HCT116 (cell line): Measurements from ENCODE around the gene SSX2IP. TPM values are rescaled to one million over a fixed set of nuclear protein-coding genes. Genes with fewer than 3 reads are reported as not detected.

Experiments used
- ATAC-seq: fragments of 200-7000 bp; cut with Tn5 transposase; 2 replicates; pipeline ENCODE4 v1.9.1; 2020; ENCODE audit warnings: mild to moderate bottlenecking, moderate library complexity
- BruUV-seq: library from RNA; stranded (reverse); fragments of 400-500 nt; replicated peaks from 2 replicates; lab custom pipeline; 2021; lab: Mats Ljungman, UMichigan
- CTCF ChIA-PET: fragments of 300-600 bp; sonication (Branson Sonifier 250); formaldehyde crosslinking; loops from one replicate; lab custom pipeline; 2021; ENCODE audit warnings: antibody characterized with exemption; lab: Charles Lee
- POLR2A ChIA-PET: fragments of 300-600, 350-600 bp; sonication (Branson Sonifier 250); formaldehyde crosslinking; loops from one replicate; lab custom pipeline; 2021; ENCODE audit warnings: antibody characterized with exemption; lab: Charles Lee
- RAD21 ChIA-PET, 2 experiments: fragments of 300-600 bp; sonication (Branson Sonifier 250); formaldehyde crosslinking; loops; one replicate each; lab custom pipeline; 2023; ENCODE audit warnings: low total read pairs in 2 of 2; ENCODE audit not compliant: uncharacterized antibody in 2 of 2, unreplicated experiment in 2 of 2, low non-redundant PET in 1 of 2; lab: Charles Lee
- DNase-seq: peaks from one replicate; pipeline ENCODE4 v3.0.0-alpha.2; 2010; ENCODE audit warnings: low read depth, low spot score
- H2AFZ ChIP-seq: fragments of 200-600 bp; shearing (Covaris generic), sonication (generic); 2 replicates; pipeline ENCODE4 v1.6.1; 2017; ENCODE audit warnings: low read depth, mixed run types, mixed read lengths, antibody characterized with exemption, low read length; ENCODE audit not compliant: poor library complexity, severe bottlenecking
- H3K27ac ChIP-seq: 2 replicates; pipeline ENCODE4 v1.5.1; 2012; ENCODE audit warnings: low read depth, low read length
- H3K27me3 ChIP-seq: fragments of 200-600 bp; sonication (generic); 2 replicates; pipeline ENCODE4 v1.6.1; 2016; ENCODE audit warnings: mixed run types, low read length, mixed read lengths; ENCODE audit not compliant: insufficient read depth
- H3K36me3 ChIP-seq, 2 experiments: fragments of 200-500 bp in 1 of 2; fragments of 200-600 bp in 1 of 2; sonication (Bioruptor generic) in 1 of 2; sonication (generic) in 1 of 2; 2 replicates each; pipeline versions ENCODE4 v1.5.1 to v1.6.1; 2014 to 2016; ENCODE audit warnings: low read length in 2 of 2, inconsistent platforms in 1 of 2, mixed read lengths in 1 of 2, mixed run types in 1 of 2; ENCODE audit not compliant: insufficient read depth in 2 of 2, control insufficient read depth in 1 of 2
- H3K4me1 ChIP-seq, 2 experiments: fragments of 200-600 bp in 1 of 2; sonication (generic) in 1 of 2; 2 replicates each; pipeline versions ENCODE4 v1.5.1 to v1.6.1; 2012 to 2017; ENCODE audit warnings: low read length in 2 of 2, inconsistent platforms in 1 of 2, mild to moderate bottlenecking in 1 of 2, mixed read lengths in 1 of 2, mixed run types in 1 of 2, moderate library complexity in 1 of 2; ENCODE audit not compliant: insufficient read depth in 2 of 2, control insufficient read depth in 1 of 2
- H3K4me2 ChIP-seq: fragments of 200-600 bp; sonication (generic); 2 replicates; pipeline ENCODE4 v1.6.1; 2017; ENCODE audit warnings: mixed run types, low read length, mixed read lengths
- H3K4me3 ChIP-seq, 2 experiments: fragments of 200-600 bp in 1 of 2; sonication (generic) in 1 of 2; replicated peaks in 1 of 2; 2 replicates each; pipeline ENCODE4 v1.5.1; 2011 to 2016; ENCODE audit warnings: low read length in 2 of 2, control low read depth in 1 of 2, low read depth in 1 of 2, mild to moderate bottlenecking in 1 of 2, mixed read lengths in 1 of 2, mixed run types in 1 of 2
- H3K79me2 ChIP-seq: fragments of 200-600 bp; sonication (generic); 2 replicates; pipeline ENCODE4 v1.6.1; 2017; ENCODE audit warnings: mild to moderate bottlenecking, mixed run types, low read length, moderate library complexity, mixed read lengths; ENCODE audit not compliant: insufficient read depth
- H3K9ac ChIP-seq: fragments of 200-600 bp; sonication (generic); 2 replicates; pipeline ENCODE4 v1.6.1; 2016; ENCODE audit warnings: low read length, mixed read lengths
- H3K9me2 ChIP-seq: fragments of 200-600 bp; sonication (generic), shearing (Covaris generic); 2 replicates; pipeline ENCODE4 v1.6.1; 2017; ENCODE audit warnings: mixed run types, mild to moderate bottlenecking, moderate library complexity; ENCODE audit not compliant: insufficient read depth
- H3K9me3 ChIP-seq, 2 experiments: fragments of 200-500 bp in 1 of 2; fragments of 200-600 bp in 1 of 2; sonication (Bioruptor generic) in 1 of 2; sonication (generic) in 1 of 2; 2 replicates each; pipeline ENCODE4 v1.6.1; 2014 to 2017; ENCODE audit warnings: low read length in 2 of 2, mixed read lengths in 2 of 2, inconsistent platforms in 1 of 2, low read depth in 1 of 2, mild to moderate bottlenecking in 1 of 2, mixed run types in 1 of 2, moderate library complexity in 1 of 2; ENCODE audit not compliant: control insufficient read depth in 1 of 2, insufficient read depth in 1 of 2
- H4K20me1 ChIP-seq: fragments of 200-600 bp; sonication (generic), shearing (Covaris generic); 2 replicates; pipeline ENCODE4 v1.6.1; 2017; ENCODE audit warnings: mixed run types, mild to moderate bottlenecking, moderate library complexity; ENCODE audit not compliant: insufficient read depth
- ATF3 ChIP-seq: IDR thresholded peaks from 2 replicates; pipeline ENCODE4 v1.6.1; 2012
- CBX3 ChIP-seq: IDR thresholded peaks from 2 replicates; pipeline ENCODE4 v1.6.1; 2012; ENCODE audit warnings: low read depth
- CTCF ChIP-seq, 3 experiments: fragments of 200-600 bp in 1 of 3; sonication (generic) in 1 of 3; IDR thresholded peaks in 2 of 3; conservative IDR thresholded peaks in 1 of 3; 2 replicates each; pipeline ENCODE4 v1.5.1; 2012 to 2017; ENCODE audit warnings: low read depth in 2 of 3, low read length in 2 of 3, antibody characterized with exemption in 1 of 3, borderline replicate concordance in 1 of 3, control low read depth in 1 of 3, mild to moderate bottlenecking in 1 of 3, mixed read lengths in 1 of 3, mixed run types in 1 of 3, moderate library complexity in 1 of 3; ENCODE audit not compliant: insufficient read depth in 1 of 3
- EGR1 ChIP-seq: IDR thresholded peaks from 2 replicates; pipeline ENCODE4 v1.6.1; 2012; ENCODE audit warnings: low read depth
- EZH2phosphoT487 ChIP-seq: fragments of 200-600 bp; IDR thresholded peaks from 2 replicates; pipeline ENCODE4 v1.6.1; 2018; ENCODE audit warnings: antibody characterized with exemption, borderline replicate concordance
- FOSL1 ChIP-seq: IDR thresholded peaks from 2 replicates; pipeline ENCODE4 v1.6.1; 2012; ENCODE audit warnings: low read depth
- JUND ChIP-seq: IDR thresholded peaks from 2 replicates; pipeline ENCODE4 v1.6.1; 2012
- POLR2AphosphoS5 ChIP-seq: IDR thresholded peaks from 2 replicates; pipeline ENCODE4 v1.6.1; 2011; ENCODE audit warnings: mild to moderate bottlenecking, low read depth, low read length, moderate library complexity
- RAD21 ChIP-seq: IDR thresholded peaks from 2 replicates; pipeline ENCODE4 v1.6.1; 2012; ENCODE audit warnings: low read depth, mild to moderate bottlenecking
- REST ChIP-seq: IDR thresholded peaks from 2 replicates; pipeline ENCODE4 v1.6.1; 2012; ENCODE audit warnings: low read depth
- SIN3A ChIP-seq: IDR thresholded peaks from 2 replicates; pipeline ENCODE4 v1.6.1; 2012; ENCODE audit warnings: low read depth
- SP1 ChIP-seq: IDR thresholded peaks from 2 replicates; pipeline ENCODE4 v1.6.1; 2012; ENCODE audit warnings: low read depth
- SRF ChIP-seq: IDR thresholded peaks from 2 replicates; pipeline ENCODE4 v1.6.1; 2012; ENCODE audit warnings: low read depth
- TCF7L2 ChIP-seq: IDR thresholded peaks from 2 replicates; pipeline ENCODE4 v1.7.0; 2011; ENCODE audit warnings: borderline replicate concordance, inconsistent platforms; ENCODE audit not compliant: insufficient read depth, insufficient read length; ENCODE audit errors: extremely low read depth
- ZBTB33 ChIP-seq: IDR thresholded peaks from 2 replicates; pipeline ENCODE4 v1.6.1; 2011; ENCODE audit warnings: mild to moderate bottlenecking, low read length, moderate library complexity; ENCODE audit not compliant: insufficient replicate concordance; ENCODE audit errors: extremely low read depth
- ZFX ChIP-seq: fragments of 450-650 bp; IDR thresholded peaks from 2 replicates; pipeline ENCODE4 v1.6.1; 2017
- intact Hi-C: fragments of 100-400 bp; cut with micrococcal nuclease; formaldehyde crosslinking; loops from 2 replicates; pipeline ENCODE4 v1.10.0; 2022
- total RNA-seq: library from RNA; stranded (reverse); gene quantifications from one replicate; pipeline ENCODE4 v1.2.1, GENCODE V29; 2021; ENCODE audit not compliant: unreplicated experiment

The SSX2IP gene
- total RNA-seq, 1 experiment from 2014 or later: 51.5 TPM

GRCh38 chr1:84669831-84670230 is 20.4 kb downstream of the SSX2IP start:
- H3K36me3 ChIP-seq: peaks cover 0 to 9% of the 10 kb centered on the region in 2 experiments; a peak in 1 of 4 replicates
- ChIA-PET POLR2A (no interaction called here), CTCF (interaction anchor here (2.2 kb wide), 1 partner anchor 55 kb away, joined by 17 read pairs; no protein-coding TSS in a partner anchor)
- 0 out of 4 replicates have a peak, but pooled peaks cover 0 to 2% of the 10 kb centered on the region in 2 experiments for H3K4me1 ChIP-seq
- no peaks in the 10 kb centered on the region for H3K9me3 ChIP-seq
- peaks cover 44% of the 10 kb centered on the region for H3K79me2 ChIP-seq
- intact Hi-C loops: loop anchor here (5.0 kb wide), 1 partner anchor 82 kb away; no protein-coding TSS in a partner anchor
- BruUV-seq: no TSS peak
- no peak overlapping the region for H3K27ac ChIP-seq
- TF ChIP-seq RAD21: no peak
- no peak for TF ChIP-seq ZFX
- no peak for TF ChIP-seq CBX3
- TF ChIP-seq POLR2AphosphoS5: no peak
- TF ChIP-seq TCF7L2: no peak
- TF ChIP-seq REST: no peak
- TF ChIP-seq EGR1: no peak
- no peak for TF ChIP-seq ZBTB33
- no peak for TF ChIP-seq FOSL1
- TF ChIP-seq CTCF (IDR thresholded peaks at IDR 0.05 in 2 of 3, conservative IDR thresholded peaks at IDR 0.05 in 1 of 3; ENCODE audit: borderline replicate concordance in 1 of 3, insufficient read depth in 1 of 3, low read depth in 2 of 3, low read length in 2 of 3): no peak
- TF ChIP-seq JUND: no peak
- no peak for TF ChIP-seq SIN3A
- TF ChIP-seq EZH2phosphoT487: no peak
- TF ChIP-seq ATF3: no peak
- no peak for TF ChIP-seq SP1
- TF ChIP-seq SRF: no peak
- TF ChIP-seq, all 23 proteins: peak for 0
- no peaks in the 10 kb centered on the region for H3K27me3 ChIP-seq
- no peak overlapping the region for H3K4me3 ChIP-seq
- H3K9me2 ChIP-seq: no peaks in the 10 kb centered on the region
- no peak overlapping the region for H2AFZ ChIP-seq
- ATAC-seq: no peak
- no peak overlapping the region for H3K9ac ChIP-seq
- no peak overlapping the region for H3K4me2 ChIP-seq
- no peak for DNase-seq
- RAD21 ChIA-PET: interaction anchor here in 1 of 2 experiments (1.3 kb wide), 1 partner anchor 54 kb away, joined by 3 read pairs; no protein-coding TSS in a partner anchor
- H4K20me1 ChIP-seq: no peaks in the 10 kb centered on the region
